ENCODE results near the gene CDCP1. TPM values are rescaled to one million over a fixed set of nuclear protein-coding genes. Genes with fewer than 3 reads are reported as not detected.

Gene CDCP1
- total RNA-seq, 1 donor from 2014 or later: 0.38 TPM

DNA sequence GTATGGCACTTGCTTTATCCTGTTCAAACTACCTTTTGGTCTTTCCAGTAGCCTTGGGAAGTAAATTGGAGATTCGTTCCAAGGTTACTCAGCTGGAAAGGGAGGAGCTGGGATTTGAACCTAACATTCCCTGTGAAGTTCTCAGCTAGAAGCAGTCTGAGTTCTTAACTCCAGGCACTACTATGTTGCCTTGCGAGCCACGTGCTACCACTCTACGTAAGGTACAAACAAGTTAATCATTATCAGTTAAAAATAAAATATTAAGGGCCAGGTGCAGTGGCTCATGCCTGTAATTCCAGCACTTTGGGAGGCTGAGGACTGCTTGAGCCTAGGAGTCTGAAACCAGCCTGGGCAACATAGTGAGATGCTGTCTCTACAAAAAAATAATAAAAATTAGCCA lies 30.7 kb upstream of the CDCP1 start:
- ATAC-seq (ENCODE audit: poor library complexity): no peak
- DNase-seq: no peak
- intact Hi-C loops (cut with DNase I): no loop called here

DNA sequence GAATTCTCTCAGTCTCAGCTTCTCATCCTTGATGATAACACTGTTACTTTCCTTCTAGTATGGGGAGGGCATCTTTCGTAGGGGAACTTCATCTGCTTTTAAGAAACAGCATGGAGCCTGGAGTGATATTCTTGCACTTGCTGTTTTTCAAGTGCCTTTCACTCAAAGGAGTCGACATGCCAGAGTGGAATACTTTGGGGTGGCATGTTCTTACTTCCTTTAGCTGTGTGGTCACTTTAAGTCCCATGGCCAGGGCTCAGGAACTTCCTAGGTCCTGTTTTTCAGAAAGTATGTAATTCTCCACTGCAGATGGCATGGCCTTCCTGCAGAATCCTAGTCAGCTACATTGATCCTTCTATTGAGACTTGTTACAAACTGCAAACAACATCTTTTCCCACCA lies 28.1 kb upstream of the CDCP1 start:
- ATAC-seq (ENCODE audit: poor library complexity): no peak
- intact Hi-C loops (cut with DNase I): no loop called here

DNA sequence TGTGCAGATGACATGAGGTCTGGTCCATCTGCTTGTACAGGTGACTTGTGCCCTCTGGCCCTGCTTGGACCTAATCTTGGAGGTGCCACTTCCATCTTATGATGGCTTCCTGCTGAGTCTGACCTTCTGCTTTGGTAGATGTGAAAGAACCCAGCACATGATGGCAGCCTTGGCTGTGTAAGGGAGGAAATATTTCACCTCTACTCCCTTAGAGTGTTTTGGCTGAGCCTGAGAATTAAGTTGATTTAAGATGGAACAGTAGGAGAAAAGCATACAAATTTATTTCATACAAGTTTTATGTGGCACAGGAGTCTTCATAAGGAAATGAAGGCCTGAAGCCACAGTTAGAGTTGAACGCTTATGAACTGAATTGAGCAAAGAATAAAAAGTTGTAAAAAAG lies 27.6 kb upstream of the CDCP1 start:
- ATAC-seq (ENCODE audit: poor library complexity) (no peak), DNase-seq (no peak)
- intact Hi-C loops (cut with DNase I): no loop called here

More for the DNA sequence above, 28.1 kb upstream of the CDCP1 start:
- no peak for DNase-seq

DNA sequence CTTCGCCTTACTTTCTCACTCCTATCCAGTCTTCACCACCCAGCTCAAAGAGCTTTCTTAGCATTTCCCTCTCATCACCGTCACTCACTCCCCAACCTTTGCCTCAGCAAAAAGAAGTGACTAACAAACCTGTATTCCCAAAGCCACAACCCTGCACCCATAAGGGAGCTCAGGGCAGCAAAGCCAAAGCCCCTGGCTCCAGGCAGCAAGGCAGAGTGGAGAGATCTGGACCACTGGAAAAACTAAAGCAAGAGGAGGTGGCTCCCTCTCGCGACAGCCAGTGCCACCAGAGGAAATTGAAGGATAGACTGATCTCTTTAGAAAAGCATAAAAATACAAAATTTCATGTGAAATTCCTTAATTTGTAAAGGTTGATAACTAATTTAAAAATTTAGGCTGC lies 25.1 kb upstream of the CDCP1 start:
- intact Hi-C loops (cut with DNase I): no loop called here
- DNase-seq (no peak), ATAC-seq (ENCODE audit: poor library complexity) (no peak)

DNA sequence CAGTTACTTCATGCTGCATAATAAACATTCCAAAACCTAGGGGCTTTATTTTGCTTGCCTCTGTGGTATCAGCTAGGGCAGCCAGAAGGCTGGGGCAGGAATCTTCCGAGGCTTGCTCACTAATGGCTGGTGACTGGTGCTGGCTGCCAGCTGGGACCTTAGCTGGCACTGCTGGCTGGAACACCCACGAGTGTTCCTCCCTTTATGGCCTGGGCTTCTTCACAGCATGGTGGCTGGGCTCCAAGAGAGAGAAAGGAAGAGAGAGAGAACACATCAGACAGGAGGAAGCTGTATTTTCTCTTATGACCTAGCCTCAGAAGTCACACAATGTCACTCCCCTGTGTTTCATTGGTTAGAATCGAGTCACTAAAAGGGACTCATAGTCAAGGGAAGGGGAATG lies 23.9 kb upstream of the CDCP1 start:
- peak; percentile 72 for DNase-seq
- intact Hi-C loops (cut with DNase I): no loop called here
- peak; percentile 89 for ATAC-seq (ENCODE audit: poor library complexity)

DNA sequence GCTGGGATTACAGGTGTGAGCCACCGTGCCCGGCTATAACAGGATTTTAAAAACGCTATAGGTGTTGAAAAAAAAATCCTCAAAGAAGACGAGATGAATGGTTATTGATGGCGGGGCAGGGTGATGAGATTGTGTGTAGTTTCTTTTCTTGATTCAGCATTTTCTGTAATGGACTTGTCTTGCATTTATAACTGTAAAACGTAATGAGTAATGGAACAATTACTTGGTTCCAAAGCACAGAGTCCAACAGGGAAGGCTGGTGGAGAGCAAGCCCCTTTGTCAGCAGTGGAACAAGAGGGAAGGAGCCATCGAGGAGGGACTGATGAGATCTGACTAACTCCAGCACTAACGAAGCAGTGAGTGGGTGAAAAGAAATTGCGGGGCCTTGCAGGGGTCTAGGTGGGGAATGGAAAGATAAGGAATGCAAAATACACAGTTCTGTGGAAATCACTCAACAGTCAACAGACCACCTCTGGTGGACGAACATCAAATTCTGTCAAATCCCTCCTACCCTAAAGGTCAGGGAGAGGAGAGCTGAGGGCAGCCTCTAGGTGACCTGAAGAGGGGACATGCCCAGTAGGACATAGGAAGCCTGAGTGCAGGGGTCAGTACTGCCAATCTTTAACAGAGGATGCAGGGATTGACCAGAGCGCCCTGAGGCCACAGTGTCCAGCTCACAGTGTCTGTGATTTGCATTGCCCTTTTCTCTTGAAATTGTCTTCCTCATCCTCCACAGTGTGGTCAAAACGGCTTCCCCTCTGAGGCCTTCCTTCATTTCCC lies 23.1 kb upstream of the CDCP1 start:
- no peak for DNase-seq
- intact Hi-C loops (cut with DNase I): no loop called here
- peak; percentile 5 for ATAC-seq (ENCODE audit: poor library complexity)

DNA sequence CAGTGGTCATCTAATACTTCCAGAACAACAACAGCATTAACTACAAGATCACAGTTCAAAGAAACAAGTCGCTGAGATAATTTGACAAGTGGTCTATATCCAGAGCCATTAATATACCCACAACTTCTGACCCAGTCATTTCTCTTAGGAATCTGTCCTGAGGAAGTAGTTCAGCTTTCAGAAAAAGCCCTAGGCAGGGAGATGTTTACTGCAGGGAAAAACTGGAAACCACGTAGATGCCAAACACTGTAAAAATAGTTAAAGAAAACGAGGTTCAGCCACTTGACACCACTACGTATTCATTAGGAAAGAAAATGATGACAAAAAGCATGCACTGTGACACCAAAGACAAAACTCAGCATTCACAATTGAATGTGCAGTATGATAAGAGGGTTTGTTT lies 22.3 kb upstream of the CDCP1 start:
- intact Hi-C loops (cut with DNase I): no loop called here
- ATAC-seq (ENCODE audit: poor library complexity) (no peak), DNase-seq (no peak)

DNA sequence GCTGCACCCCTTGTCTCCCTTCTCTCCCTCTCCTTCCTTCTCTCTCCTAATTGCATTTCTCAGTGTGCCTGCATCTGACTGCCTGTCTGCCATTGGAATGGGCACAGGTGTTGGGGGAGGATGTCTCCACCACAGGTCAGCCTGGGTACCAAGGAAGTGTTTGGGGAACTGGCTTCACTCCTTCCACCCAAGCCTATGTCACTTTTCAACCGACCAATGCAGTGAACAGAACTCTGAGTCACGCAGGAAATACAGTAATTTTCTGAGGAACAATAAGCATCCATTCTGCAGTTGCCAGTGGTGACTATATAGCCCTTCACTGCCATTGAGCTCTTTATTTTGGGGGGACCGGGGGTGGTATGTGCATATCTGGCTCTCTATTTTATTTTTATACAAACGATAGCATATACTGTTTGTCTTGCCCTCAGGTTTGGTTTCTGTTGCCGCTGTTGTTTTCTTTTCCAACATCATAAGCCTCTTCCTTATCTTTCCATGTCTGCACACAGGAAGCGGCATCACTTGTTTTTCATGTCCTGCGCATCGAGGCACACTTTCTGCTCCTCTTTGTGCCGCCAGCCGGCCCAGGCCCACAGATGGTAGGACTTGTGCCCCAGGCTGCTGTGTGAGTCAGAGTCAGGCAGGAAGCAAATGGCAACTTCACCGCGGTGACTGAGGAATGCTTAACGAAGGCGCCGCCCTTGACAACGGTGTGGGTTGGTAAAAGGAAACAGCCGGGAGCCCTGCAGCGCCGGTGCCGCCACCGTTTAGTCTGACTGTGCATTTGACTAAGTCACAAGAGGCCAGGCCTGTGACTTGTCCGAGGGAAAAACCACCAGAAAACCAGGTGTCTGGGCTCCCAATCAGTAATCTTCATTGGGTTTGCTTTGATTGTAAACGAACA lies 21.1 kb upstream of the CDCP1 start:
- intact Hi-C loops (cut with DNase I): no loop called here
- ATAC-seq (ENCODE audit: poor library complexity): peak; percentile 85

DNA sequence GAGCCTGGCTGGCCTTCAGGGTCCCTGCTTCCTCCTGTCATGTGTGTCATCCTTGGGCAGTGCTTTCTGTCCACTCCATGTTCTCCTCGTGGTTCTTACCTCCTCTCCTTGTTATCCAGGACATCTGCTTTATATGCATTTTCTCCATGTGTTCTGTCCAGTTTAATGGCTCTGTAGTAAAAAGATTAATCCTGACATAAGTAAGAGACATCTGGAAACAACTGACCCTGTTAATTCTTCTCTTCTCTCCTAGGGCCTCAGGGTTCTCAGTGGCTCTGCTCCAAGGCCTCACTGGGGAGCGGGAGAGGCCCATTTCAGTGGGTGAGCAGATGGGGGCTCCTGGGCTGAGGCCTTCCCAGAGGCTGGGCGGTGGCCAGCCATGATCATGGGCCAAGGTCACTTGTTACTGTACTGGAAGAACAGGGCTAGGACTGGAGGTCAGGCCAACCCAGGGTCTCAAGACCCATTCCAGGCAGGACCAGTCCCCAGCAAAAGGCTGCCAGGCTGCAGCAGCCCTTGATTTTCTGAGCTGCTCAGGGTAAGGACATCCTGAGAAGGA lies 20.2 kb upstream of the CDCP1 start:
- intact Hi-C loops (cut with DNase I): no loop called here
- DNase-seq: no peak
- no peak for ATAC-seq (ENCODE audit: poor library complexity)

More for the DNA sequence above, 21.1 kb upstream of the CDCP1 start:
- DNase-seq: peak; percentile 84

DNA sequence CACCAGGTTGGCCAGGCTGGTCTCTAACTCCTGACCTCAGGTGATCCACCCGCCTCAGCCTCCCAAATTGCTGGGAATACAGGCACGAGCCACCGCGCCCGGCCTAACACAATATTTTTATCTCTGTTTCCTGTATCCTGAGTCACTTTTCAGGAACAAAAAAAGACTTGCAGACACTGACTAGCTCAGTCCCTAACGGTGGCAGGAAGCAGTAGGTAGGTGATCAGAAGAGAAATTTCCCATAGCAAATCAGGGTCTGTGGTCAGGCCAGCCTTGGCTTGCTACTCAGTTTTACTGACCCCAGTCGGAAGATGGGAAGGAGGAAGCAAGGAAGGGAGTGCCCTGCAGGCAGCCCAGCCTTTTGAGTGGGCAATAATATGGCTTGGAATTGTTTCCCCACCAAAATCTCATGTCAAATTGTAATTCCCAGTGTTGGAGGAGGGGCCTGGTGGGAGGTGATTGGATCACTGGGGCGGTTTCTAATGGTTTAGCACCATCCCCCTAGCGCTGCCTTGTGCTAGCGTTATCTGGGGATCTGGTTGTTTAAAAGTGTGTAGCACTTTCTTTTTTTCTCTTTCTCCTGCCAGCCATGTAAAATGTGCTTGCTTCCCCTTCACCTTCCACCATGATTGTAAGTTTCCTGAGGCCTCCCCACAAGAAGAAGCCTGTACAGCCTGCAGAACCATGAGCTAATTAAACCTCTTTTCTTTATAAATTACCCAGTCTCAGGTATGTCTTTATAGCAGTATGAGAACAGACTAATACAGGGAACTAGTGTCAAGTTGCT lies 19.5 kb upstream of the CDCP1 start:
- DNase-seq (no peak), ATAC-seq (ENCODE audit: poor library complexity) (no peak)
- intact Hi-C loops (cut with DNase I): no loop called here

DNA sequence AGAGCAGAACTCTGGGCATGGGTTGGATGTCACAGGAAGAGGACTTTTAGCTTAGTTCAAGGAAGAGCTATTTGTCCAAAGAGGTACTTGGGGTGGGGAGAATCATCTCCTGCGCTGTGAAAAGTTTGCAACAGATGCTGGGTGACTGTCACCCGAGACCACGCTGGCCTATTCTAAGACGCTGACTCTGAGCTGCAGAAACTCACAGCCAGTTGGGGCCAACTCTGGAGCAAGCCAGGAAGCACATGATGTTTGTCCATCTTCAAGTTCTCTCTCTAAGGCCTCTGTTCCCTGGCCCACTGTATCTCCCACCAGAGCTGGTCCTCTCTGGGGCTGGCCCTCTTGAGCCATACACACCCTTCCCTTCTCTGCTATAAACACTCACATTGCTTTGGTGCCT lies 17.9 kb upstream of the CDCP1 start:
- no peak for ATAC-seq (ENCODE audit: poor library complexity)
- intact Hi-C loops (cut with DNase I): no loop called here
- DNase-seq: no peak

DNA sequence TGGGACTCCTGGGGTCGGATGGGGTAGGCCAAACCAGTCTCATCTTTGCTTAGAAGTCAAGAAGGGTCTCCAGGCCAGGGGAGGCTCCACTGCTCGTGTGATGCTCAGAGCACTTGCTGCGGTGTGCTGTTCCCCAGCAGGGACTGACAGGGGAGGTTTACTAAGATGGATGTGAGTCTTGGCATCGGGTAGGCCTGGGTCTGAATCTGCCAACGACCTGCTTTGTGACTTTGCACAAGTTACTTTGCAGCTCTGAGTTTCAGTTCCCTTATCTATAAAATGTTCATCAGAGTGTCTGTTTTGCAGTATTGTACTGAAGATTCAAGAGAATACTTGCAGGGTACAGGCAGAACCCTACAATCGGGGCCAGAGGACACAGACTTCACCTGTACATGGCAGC lies 17.3 kb upstream of the CDCP1 start:
- DNase-seq (no peak), ATAC-seq (ENCODE audit: poor library complexity) (no peak)
- intact Hi-C loops (cut with DNase I): no loop called here

DNA sequence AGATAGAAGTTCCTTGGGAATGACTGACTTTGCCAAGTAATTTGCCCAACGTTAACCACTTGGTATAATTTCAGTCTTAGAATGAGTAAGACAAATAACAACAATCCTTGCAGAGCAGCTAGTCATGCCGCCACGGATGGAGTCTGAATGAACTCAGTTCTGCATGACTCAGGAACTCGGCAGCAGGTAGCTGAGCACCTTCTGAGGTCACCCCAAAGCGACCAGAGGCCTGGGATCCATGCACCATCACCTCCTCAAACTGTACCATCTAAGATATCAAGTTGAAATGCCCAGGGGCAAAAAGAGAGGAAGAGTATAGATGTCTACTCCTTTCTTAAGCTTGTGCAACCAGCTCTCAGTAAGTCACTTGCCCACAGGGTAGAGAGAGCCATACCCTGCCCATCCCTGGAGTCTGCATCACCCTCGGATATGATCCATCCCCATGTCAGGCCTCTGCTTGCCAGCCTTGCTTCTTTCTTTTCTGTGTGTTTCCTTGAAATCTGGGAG lies 8.5 kb upstream of the CDCP1 start:
- intact Hi-C loops (cut with DNase I): no loop called here
- no peak for DNase-seq
- no peak for ATAC-seq (ENCODE audit: poor library complexity)

DNA sequence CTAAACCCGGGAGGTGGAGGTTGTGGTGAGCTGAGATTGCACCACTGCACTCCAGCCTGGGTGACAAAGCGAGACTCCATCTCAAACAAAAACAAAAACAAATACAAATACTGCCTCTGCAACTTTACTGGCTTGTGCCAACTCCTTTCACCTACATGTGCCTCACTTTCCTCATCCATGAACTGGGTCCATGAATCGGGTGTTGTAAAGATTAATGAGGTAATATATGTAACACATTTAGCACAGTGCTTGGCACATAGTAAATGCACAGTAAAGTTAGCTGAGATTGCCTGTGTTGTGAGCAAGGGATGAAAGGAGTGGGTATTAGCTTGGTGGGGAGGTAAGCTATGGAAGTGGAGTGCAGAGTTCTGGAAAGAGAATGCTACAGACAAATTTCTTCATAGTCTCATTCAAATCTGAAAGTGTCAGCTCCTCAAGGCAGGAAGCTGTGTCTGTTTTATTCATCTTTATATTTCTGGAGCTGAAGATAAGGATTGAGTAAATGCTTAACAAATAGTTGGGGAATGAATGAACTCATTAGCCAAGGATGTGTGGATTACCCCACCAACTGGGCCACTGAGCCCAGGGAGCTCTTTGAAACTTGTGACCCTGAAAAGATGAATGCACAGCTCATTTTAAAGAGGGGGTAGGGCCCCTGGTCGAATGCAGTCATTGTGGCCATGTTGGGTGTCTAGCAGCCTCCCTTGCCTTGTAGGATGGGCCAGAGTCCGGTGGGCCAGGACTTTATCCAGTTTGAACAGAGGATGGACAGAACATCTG lies 7.7 kb upstream of the CDCP1 start:
- intact Hi-C loops (cut with DNase I): no loop called here
- DNase-seq: no peak
- no peak for ATAC-seq (ENCODE audit: poor library complexity)

DNA sequence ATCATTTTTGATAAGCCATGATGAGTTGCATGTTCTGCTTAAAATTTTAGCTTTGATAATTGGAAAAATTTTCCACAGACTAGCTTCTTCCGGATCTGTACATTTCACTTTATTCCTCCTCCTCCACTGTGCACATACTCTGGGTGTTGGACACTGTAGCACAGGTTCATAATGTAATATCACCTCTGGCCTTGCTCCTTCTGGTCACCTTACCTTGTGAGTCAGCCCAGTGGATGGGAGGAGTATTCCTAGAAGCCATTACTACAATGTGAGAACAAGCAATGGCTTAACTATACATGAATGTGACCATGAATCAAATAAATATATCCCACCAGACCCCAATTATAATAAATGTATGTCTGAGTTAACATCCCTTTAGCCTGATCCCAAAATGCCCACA lies 6.1 kb upstream of the CDCP1 start:
- DNase-seq (no peak), ATAC-seq (ENCODE audit: poor library complexity) (no peak)
- intact Hi-C loops (cut with DNase I): no loop called here

DNA sequence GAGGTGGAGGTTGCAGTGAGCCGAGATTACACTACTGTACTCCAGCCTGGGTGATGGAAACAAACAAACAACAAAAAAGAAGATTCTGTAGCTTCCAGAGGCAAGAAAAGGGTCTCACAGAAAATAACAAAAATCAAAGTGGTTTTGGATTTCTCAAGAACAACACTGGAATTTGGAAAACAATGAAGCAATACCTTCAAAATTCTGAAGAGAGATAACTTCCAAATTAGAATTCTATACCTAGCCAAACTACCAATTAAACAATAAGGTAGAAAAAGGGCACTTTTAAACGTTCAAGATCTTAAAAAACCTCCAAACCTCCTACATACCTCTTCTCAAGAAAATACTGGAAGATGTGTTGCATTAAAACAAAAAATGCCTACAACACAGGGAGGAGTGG lies 4.9 kb upstream of the CDCP1 start:
- ATAC-seq (ENCODE audit: poor library complexity) (no peak), DNase-seq (no peak)
- intact Hi-C loops (cut with DNase I): no loop called here

DNA sequence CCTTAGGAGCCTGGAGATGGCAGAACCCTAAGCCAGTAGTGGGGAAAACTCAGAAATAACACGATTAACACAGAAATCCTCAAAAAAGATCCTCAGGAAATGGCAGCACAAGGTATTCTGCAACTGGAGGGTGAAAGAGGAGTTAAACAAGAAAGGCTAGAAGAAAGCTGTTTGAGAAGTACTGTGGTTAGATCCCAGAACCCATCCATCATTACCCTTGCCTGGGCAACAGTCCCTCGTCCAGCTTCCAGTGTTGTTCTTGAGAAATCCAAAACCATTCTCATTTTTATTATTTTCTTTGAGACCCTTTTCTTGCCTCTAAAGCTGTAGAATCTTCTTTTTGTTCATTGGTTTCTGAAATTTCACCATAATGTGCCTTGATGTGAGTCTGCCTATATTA lies 2.7 kb upstream of the CDCP1 start:
- intact Hi-C loops (cut with DNase I): no loop called here
- DNase-seq (no peak), ATAC-seq (ENCODE audit: poor library complexity) (no peak)

DNA sequence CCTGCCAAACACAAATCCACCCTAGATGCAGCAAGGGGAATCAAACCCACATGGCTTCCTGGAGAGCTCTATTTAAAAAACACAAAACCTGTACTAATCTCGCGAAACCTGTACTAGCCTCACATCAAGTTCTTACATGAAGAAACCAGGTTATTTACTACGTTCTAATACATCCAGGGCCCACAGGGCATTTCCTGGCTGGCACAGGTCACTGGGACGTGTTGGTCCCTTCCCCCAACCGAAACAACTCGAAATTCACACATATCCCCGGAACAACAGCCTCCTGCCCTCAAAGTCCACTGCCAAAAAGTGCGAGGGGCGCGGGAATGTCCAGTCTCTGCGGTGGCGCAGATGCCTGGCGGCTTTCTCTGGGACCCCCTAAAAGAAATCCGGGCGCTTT lies 955 bp downstream of the CDCP1 start:
- DNase-seq (no peak), ATAC-seq (ENCODE audit: poor library complexity) (no peak)
- intact Hi-C loops (cut with DNase I): no loop called here

Data from Right ventricle myocardium superior (tissue), 1 donor.